Activated CD8-positive, alpha-beta T cell treated with anti-CD3 and anti-CD28 coated beads for 36 hours (primary cell): ENCODE data around the gene POU2AF3. TPM values are rescaled to one million over a fixed set of nuclear protein-coding genes. Genes with fewer than 3 reads are reported as not detected.
"Not testable (repeated sequence)": the region's sequence is repeated elsewhere in the genome, so short reads cannot be mapped to it uniquely, and the experiment has no call there.

Source experiments
- ATAC-seq: fragments of 200-7000 bp; cut with Tn5 transposase; one replicate; pipeline ENCODE4 v1.10.0; 2021; ENCODE audit warnings: mild to moderate bottlenecking, moderate library complexity
- CTCF ChIA-PET: fragments of 350-600 bp; sonication (Branson Sonifier 250); formaldehyde crosslinking; loops from one replicate; lab custom pipeline; 2021; ENCODE audit warnings: antibody characterized with exemption; lab: Charles Lee
- POLR2A ChIA-PET: fragments of 350-600 bp; sonication (Branson Sonifier 250); formaldehyde crosslinking; loops from one replicate; lab custom pipeline; 2021; ENCODE audit warnings: antibody characterized with exemption; lab: Charles Lee
- DNase-seq: peaks from one replicate; pipeline ENCODE4 v3.0.0-alpha.2; 2020
- H3K27ac Mint-ChIP-seq: one replicate; pipeline ENCODE4 v1.8.0; 2021; ENCODE audit warnings: mild to moderate bottlenecking, mixed read lengths
- H3K27me3 Mint-ChIP-seq: one replicate; pipeline ENCODE4 v1.8.0; 2021; ENCODE audit warnings: mixed read lengths
- H3K36me3 Mint-ChIP-seq: one replicate; pipeline ENCODE4 v1.8.0; 2021; ENCODE audit warnings: low read depth, mixed read lengths
- H3K4me1 Mint-ChIP-seq: one replicate; pipeline ENCODE4 v1.8.0; 2021; ENCODE audit warnings: low read depth, mixed read lengths
- H3K4me3 Mint-ChIP-seq: one replicate; pipeline ENCODE4 v1.8.0; 2021; ENCODE audit warnings: mild to moderate bottlenecking, moderate library complexity, mixed read lengths
- H3K9me3 Mint-ChIP-seq: one replicate; pipeline ENCODE4 v1.8.0; 2021; ENCODE audit warnings: mixed read lengths
- CTCF ChIP-seq: fragments of 200-600 bp; IDR thresholded peaks from one replicate; pipeline ENCODE4 v1.8.0; 2022; ENCODE audit warnings: antibody characterized with exemption, mild to moderate bottlenecking
- intact Hi-C: fragments of 100-400 bp; cut with micrococcal nuclease; formaldehyde crosslinking; loops from one replicate; pipeline ENCODE4 v1.10.0; 2022
- total RNA-seq, 2 experiments: library from RNA; stranded (reverse); gene quantifications; one replicate each; pipeline ENCODE4 v1.2.3, GENCODE V29; 2021

The POU2AF3 gene
- total RNA-seq, 2 experiments from 2014 or later, result not detected

DNA sequence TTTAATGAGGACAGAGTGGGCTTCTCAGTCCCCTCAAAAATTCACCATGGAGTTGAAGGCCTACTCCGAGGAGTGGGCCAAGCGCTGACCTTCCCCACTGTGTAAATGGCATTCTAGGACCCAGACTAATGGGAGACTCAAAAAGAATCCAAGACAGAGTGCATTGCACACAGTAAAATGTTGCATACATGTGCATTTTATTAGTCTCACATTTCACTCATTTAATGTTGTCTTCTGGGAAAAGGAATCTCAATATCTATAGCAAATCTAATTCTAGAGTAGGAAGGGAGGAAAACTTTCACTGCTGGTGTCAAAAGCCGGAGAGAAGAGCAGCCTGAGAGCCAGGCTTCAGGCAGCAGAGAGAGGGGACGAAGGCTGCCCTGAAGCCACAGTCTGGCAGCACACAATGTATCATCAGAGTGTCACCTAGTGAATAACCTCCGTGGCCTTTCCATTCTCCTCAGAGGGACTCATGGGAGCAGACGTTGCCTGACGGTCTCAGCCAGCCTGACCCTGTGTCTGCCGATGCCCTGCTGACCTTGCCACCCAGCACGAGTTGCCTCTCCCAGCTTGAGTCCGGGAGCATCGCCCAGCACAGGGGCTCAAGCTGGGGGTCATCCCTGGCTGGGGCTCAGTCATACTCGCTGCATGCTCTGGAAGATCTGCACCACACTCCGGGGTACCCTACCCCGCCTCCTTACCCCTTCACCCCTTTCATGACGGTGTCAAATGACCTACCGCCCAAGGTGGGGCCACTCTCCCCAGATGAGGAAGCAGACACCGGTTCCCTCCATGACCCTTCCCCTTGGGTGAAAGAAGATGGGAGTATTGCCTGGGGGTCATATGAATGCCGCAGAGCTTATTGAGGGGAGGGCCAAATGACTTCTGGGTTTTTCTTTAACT, 12.9 kb upstream of the POU2AF3 start:
- intact Hi-C loops, result no loop called here
- no peak for TF ChIP-seq CTCF
- ATAC-seq (no peak), DNase-seq (no peak)
- Mint-ChIP-seq H3K4me3 (no peak overlapping the region), H3K4me1 (no peaks in the 10 kb centered on the region), H3K27me3 (no peaks in the 10 kb centered on the region), H3K27ac (no peak overlapping the region), H3K36me3 (no peaks in the 10 kb centered on the region), H3K9me3 (no peaks in the 10 kb centered on the region)
- ChIA-PET CTCF (interaction anchor here (1.6 to 12.6 kb wide), 3 partner anchors 139 to 170 kb away, joined by 5 to 330 read pairs (median 56); no protein-coding TSS in a partner anchor), POLR2A (no interaction called here)

DNA sequence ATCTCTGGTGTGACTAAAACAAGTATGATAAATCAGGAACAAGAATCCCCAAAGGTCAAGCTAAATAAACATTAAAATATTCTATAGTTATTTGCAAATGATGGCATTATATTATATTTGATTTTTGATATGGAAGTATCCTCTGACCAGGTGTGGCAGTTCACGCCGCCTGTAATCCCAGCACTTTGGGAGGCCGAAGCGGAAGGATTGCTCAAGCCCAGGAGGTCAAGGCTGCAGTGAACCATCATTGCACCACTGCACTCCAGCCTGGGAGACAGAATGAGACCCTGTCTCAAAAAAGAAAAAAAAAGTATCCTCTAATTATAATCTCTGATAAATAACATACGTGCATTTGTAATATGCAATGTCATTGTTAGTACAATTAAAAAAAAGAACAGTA, 6.6 kb upstream of the POU2AF3 start:
- no peak overlapping the region for H3K27ac Mint-ChIP-seq
- ATAC-seq, result no peak
- H3K9me3 Mint-ChIP-seq, result no peaks in the 10 kb centered on the region
- no peaks in the 10 kb centered on the region for H3K4me1 Mint-ChIP-seq
- POLR2A ChIA-PET, result no interaction called here
- no peak overlapping the region for H3K4me3 Mint-ChIP-seq
- intact Hi-C loops, result no loop called here
- TF ChIP-seq CTCF, result no peak
- no peak for DNase-seq
- H3K36me3 Mint-ChIP-seq, result no peaks in the 10 kb centered on the region
- CTCF ChIA-PET, result interaction anchor here (1.0 to 1.8 kb wide), 3 partner anchors 128 to 155 kb away, joined by 3 to 8 read pairs (median 4); no protein-coding TSS in a partner anchor
- H3K27me3 Mint-ChIP-seq, result peaks cover 4% of the 10 kb centered on the region

DNA sequence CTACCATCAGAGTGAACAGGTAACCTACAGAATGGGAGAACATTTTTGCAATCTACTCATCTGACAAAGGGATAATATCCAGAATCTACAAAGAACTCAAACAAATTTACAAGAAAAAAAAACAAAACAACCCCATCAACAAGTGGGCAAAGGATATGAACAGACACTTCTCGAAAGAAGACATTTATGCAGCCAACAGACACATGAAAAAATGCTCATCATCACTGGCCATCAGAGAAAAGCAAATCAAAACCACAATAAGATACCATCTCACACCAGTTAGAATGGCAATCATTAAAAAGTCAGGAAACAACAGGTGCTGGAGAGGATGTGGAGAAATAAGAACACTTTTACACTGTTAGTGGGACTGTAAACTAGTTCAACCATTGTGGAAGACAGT, 5.9 kb upstream of the POU2AF3 start:
- intact Hi-C loops, ATAC-seq, H3K27me3 Mint-ChIP-seq, H3K9me3 Mint-ChIP-seq, H3K4me1 Mint-ChIP-seq, H3K27ac Mint-ChIP-seq, DNase-seq, H3K36me3 Mint-ChIP-seq, H3K4me3 Mint-ChIP-seq, POLR2A ChIA-PET: not testable (repeated sequence)
- CTCF ChIA-PET, result interaction anchor here (1.8 kb wide), 1 partner anchor 155 kb away, joined by 4 read pairs; no protein-coding TSS in a partner anchor

DNA sequence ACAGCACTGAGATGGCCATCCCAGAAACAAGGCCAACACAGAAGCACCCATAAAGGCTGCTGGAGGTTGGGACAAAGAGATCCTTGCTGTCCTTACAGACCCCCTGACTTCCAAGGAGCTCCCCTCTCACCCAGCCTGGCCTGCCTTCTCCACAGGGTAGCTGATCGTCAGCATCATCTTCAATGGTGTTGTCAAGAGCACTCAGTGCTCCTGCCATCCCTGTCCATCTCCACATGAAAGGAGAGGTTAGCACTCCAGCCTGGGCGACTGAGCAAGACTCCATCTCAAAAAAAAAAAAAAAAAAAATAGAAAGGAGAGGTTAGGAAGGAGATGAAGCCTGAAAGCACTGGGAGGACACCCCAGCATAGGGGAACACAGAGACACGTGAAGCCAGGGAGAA, 2.1 kb upstream of the POU2AF3 start:
- ChIA-PET POLR2A (no interaction called here), CTCF (interaction anchor here (1.0 kb wide), 1 partner anchor 123 kb away, joined by 3 read pairs; no protein-coding TSS in a partner anchor)
- no peaks in the 10 kb centered on the region for H3K36me3 Mint-ChIP-seq
- no peaks in the 10 kb centered on the region for H3K9me3 Mint-ChIP-seq
- H3K27me3 Mint-ChIP-seq, result peaks cover 29% of the 10 kb centered on the region
- no peaks in the 10 kb centered on the region for H3K4me1 Mint-ChIP-seq
- no peak for TF ChIP-seq CTCF
- H3K27ac Mint-ChIP-seq, result no peak overlapping the region
- DNase-seq (no peak), ATAC-seq (no peak)
- intact Hi-C loops, result no loop called here
- no peak overlapping the region for H3K4me3 Mint-ChIP-seq

DNA sequence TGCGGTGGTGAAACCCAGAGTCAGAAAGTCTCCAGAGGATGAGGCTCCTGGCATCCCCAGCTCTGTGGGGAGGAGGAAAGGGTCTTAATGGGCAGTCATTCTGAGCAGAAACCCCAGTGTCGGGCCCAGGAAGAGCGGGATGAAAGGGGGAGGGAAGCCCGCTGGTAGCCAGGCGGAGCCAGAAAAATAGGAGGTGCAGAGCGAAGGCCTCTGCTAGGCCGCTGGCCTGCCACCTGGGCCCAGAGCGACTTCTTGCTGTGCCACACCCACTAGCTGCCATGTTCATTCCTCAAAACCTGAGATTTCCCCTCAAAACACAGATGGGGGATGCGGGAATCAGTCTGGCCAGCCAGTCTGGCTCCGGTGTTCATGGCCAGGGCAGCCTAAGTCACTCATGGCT, 650 bp upstream of the POU2AF3 start:
- no peak for ATAC-seq
- H3K27ac Mint-ChIP-seq, result no peak overlapping the region
- no peaks in the 10 kb centered on the region for H3K9me3 Mint-ChIP-seq
- H3K4me1 Mint-ChIP-seq, result no peaks in the 10 kb centered on the region
- no peaks in the 10 kb centered on the region for H3K36me3 Mint-ChIP-seq
- DNase-seq, result no peak
- H3K27me3 Mint-ChIP-seq, result peaks cover 33% of the 10 kb centered on the region
- CTCF ChIA-PET, result no interaction called here
- POLR2A ChIA-PET, result no interaction called here
- intact Hi-C loops, result no loop called here
- no peak overlapping the region for H3K4me3 Mint-ChIP-seq
- no peak for TF ChIP-seq CTCF
